Mesenchymal stem cell (in vitro differentiated cells and primary cell): ENCODE results near the gene COPE.
A peak's percentile ranks its signal among the peaks of the same experiment; 100 is the strongest.

Experiments used
- DNase-seq: peaks from one replicate; pipeline ENCODE4 v3.0.0-alpha.2; 2013
- H2AFZ ChIP-seq: one replicate; pipeline ENCODE4 v1.6.1; 2013; ENCODE audit warnings: low read depth, mild to moderate bottlenecking, control low read depth, inconsistent platforms, low read length, moderate library complexity
- H2AK5ac ChIP-seq: 2 replicates; pipeline ENCODE4 v1.6.1; 2013; ENCODE audit warnings: low read length, moderate library complexity, mild to moderate bottlenecking, inconsistent platforms; ENCODE audit not compliant: severe bottlenecking
- H2BK120ac ChIP-seq: one replicate; pipeline ENCODE4 v1.6.1; 2013; ENCODE audit warnings: low read depth, mild to moderate bottlenecking, inconsistent platforms, low read length, moderate library complexity
- H2BK12ac ChIP-seq, 2 experiments: one replicate each; pipeline ENCODE4 v1.6.1; 2013; ENCODE audit warnings: inconsistent platforms in 2 of 2, low read length in 2 of 2, mild to moderate bottlenecking in 2 of 2, moderate library complexity in 2 of 2, control low read depth in 1 of 2
- H2BK15ac ChIP-seq: one replicate; pipeline ENCODE4 v1.6.1; 2013; ENCODE audit warnings: mild to moderate bottlenecking, low read depth, inconsistent platforms; ENCODE audit not compliant: poor library complexity, severe bottlenecking
- H2BK5ac ChIP-seq: 2 replicates; pipeline ENCODE4 v1.6.1; 2013; ENCODE audit warnings: low read depth, mild to moderate bottlenecking, low read length, control low read depth, inconsistent platforms; ENCODE audit not compliant: poor library complexity, severe bottlenecking
- H3K14ac ChIP-seq, 2 experiments: one replicate each; pipeline ENCODE4 v1.6.1; 2013; ENCODE audit warnings: inconsistent platforms in 2 of 2, low read length in 2 of 2, control low read depth in 1 of 2, mild to moderate bottlenecking in 1 of 2, moderate library complexity in 1 of 2
- H3K18ac ChIP-seq, 2 experiments: one replicate each; pipeline ENCODE4 v1.6.1; 2013; ENCODE audit warnings: inconsistent platforms in 2 of 2, low read length in 2 of 2, control low read depth in 1 of 2, low read depth in 1 of 2, mild to moderate bottlenecking in 1 of 2
- H3K23ac ChIP-seq, 2 experiments: one replicate each; pipeline ENCODE4 v1.6.1; 2013; ENCODE audit warnings: inconsistent platforms in 2 of 2, low read length in 2 of 2, mild to moderate bottlenecking in 2 of 2, moderate library complexity in 2 of 2, control low read depth in 1 of 2
- H3K27ac ChIP-seq: 2 replicates; pipeline ENCODE4 v1.5.1; 2013; ENCODE audit warnings: mild to moderate bottlenecking, moderate library complexity, low read length, control low read depth, inconsistent platforms; ENCODE audit not compliant: poor library complexity, severe bottlenecking
- H3K27me3 ChIP-seq, 2 experiments: 2 replicates each; pipeline versions ENCODE4 v1.6.1 to v1.7.0; 2013; ENCODE audit warnings: low read length in 2 of 2, mild to moderate bottlenecking in 2 of 2, moderate library complexity in 2 of 2, control low read depth in 1 of 2, inconsistent platforms in 1 of 2; ENCODE audit not compliant: control insufficient read depth in 1 of 2, insufficient read depth in 1 of 2
- H3K36me3 ChIP-seq, 2 experiments: 2 replicates each; pipeline versions ENCODE4 v1.6.1 to v1.7.0; 2013; ENCODE audit warnings: low read length in 2 of 2, control low read depth in 1 of 2, inconsistent platforms in 1 of 2, low read depth in 1 of 2, mild to moderate bottlenecking in 1 of 2; ENCODE audit not compliant: insufficient read depth in 2 of 2, control insufficient read depth in 1 of 2
- H3K4ac ChIP-seq, 2 experiments: one replicate each; pipeline ENCODE4 v1.6.1; 2013; ENCODE audit warnings: inconsistent platforms in 2 of 2, low read length in 2 of 2, mild to moderate bottlenecking in 2 of 2, moderate library complexity in 2 of 2, control low read depth in 1 of 2, low read depth in 1 of 2
- H3K4me1 ChIP-seq: 2 replicates; pipeline ENCODE4 v1.6.1; 2013; ENCODE audit warnings: low read depth, low read length, control low read depth; ENCODE audit not compliant: control insufficient read depth, insufficient read depth
- H3K4me2 ChIP-seq: 2 replicates; pipeline ENCODE4 v1.6.1; 2013; ENCODE audit warnings: low read length, mild to moderate bottlenecking, inconsistent platforms; ENCODE audit not compliant: poor library complexity, severe bottlenecking
- H3K4me3 ChIP-seq, 2 experiments: 2 replicates each; pipeline versions ENCODE4 v1.5.1 to v1.7.0; 2013; ENCODE audit warnings: low read length in 2 of 2, mild to moderate bottlenecking in 2 of 2, control low read depth in 1 of 2, low read depth in 1 of 2; ENCODE audit not compliant: insufficient read depth in 1 of 2
- H3K79me1 ChIP-seq: replicated peaks from 2 replicates; pipeline ENCODE4 v1.6.1; 2013; ENCODE audit warnings: mild to moderate bottlenecking, control low read depth, low read length, inconsistent platforms; ENCODE audit not compliant: poor library complexity, severe bottlenecking
- H3K9ac ChIP-seq: 2 replicates; pipeline ENCODE4 v1.7.0; 2013; ENCODE audit warnings: mild to moderate bottlenecking, low read length, moderate library complexity
- H3K9me3 ChIP-seq: 2 replicates; pipeline ENCODE4 v1.7.0; 2013; ENCODE audit warnings: mild to moderate bottlenecking, low read length; ENCODE audit not compliant: control insufficient read depth
- H4K8ac ChIP-seq: one replicate; pipeline ENCODE4 v1.6.1; 2013; ENCODE audit warnings: inconsistent platforms, mild to moderate bottlenecking, low read length, moderate library complexity
- H4K91ac ChIP-seq: one replicate; pipeline ENCODE4 v1.6.1; 2013; ENCODE audit warnings: mild to moderate bottlenecking, low read length, inconsistent platforms
- WGBS: methylation state at CpG from one replicate; pipeline ENCODE4 v1.1.7; 2013; ENCODE audit warnings: mixed read lengths; 5-methylcytosine and 5-hydroxymethylcytosine counted together

Gene COPE

DNA sequence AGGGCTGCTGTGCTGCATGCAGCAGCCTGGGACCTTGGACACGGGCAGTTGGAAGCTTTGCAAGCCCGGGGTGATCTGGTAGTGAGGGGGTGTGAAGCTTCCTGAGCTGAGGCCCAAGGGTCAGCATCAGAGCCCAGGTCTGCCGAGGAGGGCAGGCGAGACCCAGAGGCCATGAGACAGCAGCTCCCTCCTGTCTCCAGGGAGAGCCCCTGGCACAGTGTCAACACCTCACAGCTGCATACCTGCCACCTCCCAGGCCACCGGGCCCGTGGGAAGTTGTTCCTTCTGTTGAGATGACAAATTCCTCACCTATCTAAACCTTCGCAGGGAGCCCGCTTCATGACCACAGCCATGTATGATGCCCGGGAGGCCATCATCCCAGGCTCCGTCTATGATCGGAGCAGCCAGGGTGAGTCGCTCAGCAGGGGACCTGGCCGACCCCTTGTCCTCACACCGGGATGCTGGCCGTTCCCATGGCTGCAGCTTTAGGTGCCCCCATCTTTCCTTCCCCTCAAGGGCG lies 55.3 kb downstream of the COPE start:
- H3K4ac ChIP-seq: no peak overlapping the region
- peaks cover 5% of the 10 kb centered on the region for H3K4me1 ChIP-seq
- H2BK120ac ChIP-seq: no peak overlapping the region
- H3K27ac ChIP-seq: no peak overlapping the region
- peaks cover 94 to 96% of the 10 kb centered on the region in 2 experiments for H3K36me3 ChIP-seq
- peak overlapping the region; percentile 49 for H2BK15ac ChIP-seq
- no peak overlapping the region for H2BK5ac ChIP-seq
- H3K18ac ChIP-seq: no peak overlapping the region
- H3K79me1 ChIP-seq: peaks cover 40% of the 10 kb centered on the region
- H3K9ac ChIP-seq: no peak overlapping the region
- H3K4me3 ChIP-seq: no peak overlapping the region
- H3K27me3 ChIP-seq: no peaks in the 10 kb centered on the region
- no peaks in the 10 kb centered on the region for H3K9me3 ChIP-seq
- H2BK12ac ChIP-seq: no peak overlapping the region
- no peak overlapping the region for H2AK5ac ChIP-seq
- H2AFZ ChIP-seq: no peak overlapping the region
- 88% methylated on average over 14 of the region's 16 CpGs for WGBS
- no peak overlapping the region for H3K4me2 ChIP-seq
- DNase-seq: no peak
- H3K14ac ChIP-seq: no peak overlapping the region
- no peak overlapping the region for H4K91ac ChIP-seq
- H4K8ac ChIP-seq: no peak overlapping the region
- H3K23ac ChIP-seq: no peak overlapping the region

DNA sequence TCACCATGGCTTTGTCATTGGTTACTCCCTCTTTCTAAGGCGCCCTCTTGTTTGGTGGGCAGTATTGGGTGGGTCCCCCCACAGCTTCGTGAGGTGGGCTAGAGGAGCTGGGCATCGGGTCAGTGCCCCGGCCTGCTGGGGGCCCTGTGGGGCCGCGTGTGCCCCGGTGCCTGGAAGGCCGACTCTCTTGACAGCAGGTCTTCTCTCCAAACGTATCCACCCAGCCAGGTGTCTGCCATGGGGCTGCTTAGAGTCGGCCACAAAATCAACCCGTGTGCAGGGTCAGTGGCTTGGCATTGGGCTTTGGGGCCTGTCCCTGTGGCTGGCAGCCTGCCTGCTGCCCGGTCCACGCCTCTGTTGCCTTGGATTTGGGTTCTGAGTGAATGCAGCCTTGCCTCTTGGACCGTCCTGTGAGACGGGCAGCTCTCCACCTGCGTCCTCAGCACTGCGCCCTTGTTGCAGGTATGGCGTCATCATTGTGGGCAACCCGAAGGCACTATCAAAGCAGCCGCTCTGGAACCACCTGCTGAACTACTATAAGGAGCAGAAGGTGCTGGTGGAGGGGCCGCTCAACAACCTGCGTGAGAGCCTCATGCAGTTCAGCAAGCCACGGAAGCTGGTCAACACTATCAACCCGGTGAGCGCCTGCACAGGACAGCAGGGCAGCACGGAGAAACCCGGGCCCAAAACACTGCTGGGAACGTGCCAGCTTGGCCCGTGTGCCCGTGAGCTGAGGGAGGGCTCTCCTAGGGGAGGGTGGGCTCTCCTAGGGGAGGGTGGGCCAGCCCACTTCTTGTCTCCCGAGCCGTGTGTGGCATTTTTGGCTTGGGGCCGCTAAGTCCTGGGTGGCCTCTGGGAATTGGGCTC lies 56.0 kb downstream of the COPE start:
- H3K4ac ChIP-seq: no peak overlapping the region
- no peak overlapping the region for H2BK15ac ChIP-seq
- no peak overlapping the region for H2BK120ac ChIP-seq
- no peak overlapping the region for H3K18ac ChIP-seq
- H3K9ac ChIP-seq: no peak overlapping the region
- H2AK5ac ChIP-seq: no peak overlapping the region
- H2AFZ ChIP-seq: no peak overlapping the region
- no peak overlapping the region for H3K4me2 ChIP-seq
- no peak overlapping the region for H3K27ac ChIP-seq
- H4K91ac ChIP-seq: no peak overlapping the region
- H3K14ac ChIP-seq: no peak overlapping the region
- H3K4me3 ChIP-seq: no peak overlapping the region
- H4K8ac ChIP-seq: no peak overlapping the region
- no peaks in the 10 kb centered on the region for H3K27me3 ChIP-seq
- H3K4me1 ChIP-seq: peaks cover 5% of the 10 kb centered on the region
- no peaks in the 10 kb centered on the region for H3K9me3 ChIP-seq
- H2BK5ac ChIP-seq: no peak overlapping the region
- WGBS: 97% methylated on average over 33 of the region's 33 CpGs
- no peak overlapping the region for H3K23ac ChIP-seq
- no peak overlapping the region for H2BK12ac ChIP-seq
- H3K36me3 ChIP-seq: peaks cover 96 to 98% of the 10 kb centered on the region in 2 experiments
- DNase-seq: no peak
- peaks cover 42% of the 10 kb centered on the region for H3K79me1 ChIP-seq

DNA sequence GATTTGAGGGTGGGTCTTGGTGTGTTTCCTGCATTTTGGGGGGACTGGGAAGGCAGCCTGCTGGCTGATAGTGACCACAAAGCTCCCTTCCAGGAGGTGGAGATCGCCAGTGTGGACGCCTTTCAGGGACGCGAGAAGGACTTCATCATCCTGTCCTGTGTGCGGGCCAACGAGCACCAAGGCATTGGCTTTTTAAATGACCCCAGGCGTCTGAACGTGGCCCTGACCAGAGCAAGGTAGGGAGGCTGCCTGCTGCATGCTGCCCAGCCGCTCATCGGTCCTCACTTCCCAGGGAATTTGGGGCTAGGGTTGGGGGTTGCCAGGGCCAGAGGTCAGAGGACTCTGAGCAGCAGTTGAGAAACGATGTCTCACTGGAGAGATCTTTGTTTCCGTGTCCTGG lies 57.3 kb downstream of the COPE start:
- Histone ChIP-seq H3K9me3 (no peaks in the 10 kb centered on the region), H3K36me3 (peaks cover 96 to 98% of the 10 kb centered on the region in 2 experiments), H3K27ac (no peak overlapping the region), H3K4me3 (no peak overlapping the region), H3K4me1 (peaks cover 5% of the 10 kb centered on the region), H3K79me1 (peaks cover 48% of the 10 kb centered on the region), H3K4ac (no peak overlapping the region), H3K23ac (no peak overlapping the region), H4K8ac (no peak overlapping the region), H2BK12ac (no peak overlapping the region), H2BK120ac (no peak overlapping the region), H2AK5ac (no peak overlapping the region), H2BK5ac (no peak overlapping the region), H3K14ac (no peak overlapping the region), H3K27me3 (no peaks in the 10 kb centered on the region), H3K4me2 (no peak overlapping the region), H3K18ac (no peak overlapping the region), H2AFZ (no peak overlapping the region), H3K9ac (no peak overlapping the region), H4K91ac (no peak overlapping the region), H2BK15ac (no peak overlapping the region)
- WGBS: 95% methylated on average over 12 of the region's 12 CpGs
- no peak for DNase-seq

DNA sequence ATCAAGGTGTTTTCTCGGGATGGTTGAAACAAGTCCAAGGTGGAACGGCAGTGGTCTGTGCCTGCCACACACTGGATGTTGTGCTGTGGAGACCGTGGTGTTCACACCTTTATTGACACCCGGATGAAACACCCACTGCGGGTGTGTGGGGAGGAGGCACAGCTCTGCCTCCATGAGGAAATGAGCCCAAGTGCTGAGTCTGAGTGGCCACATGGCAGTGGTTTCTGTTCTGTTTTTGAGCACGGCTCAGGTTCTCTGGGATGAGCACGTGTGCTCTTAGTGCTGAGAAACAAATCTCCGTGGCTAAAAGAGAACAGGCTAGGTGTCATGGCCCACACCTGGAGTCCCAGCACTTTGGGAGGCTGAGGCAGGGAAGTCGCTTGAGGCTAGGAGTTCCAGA lies 58.0 kb downstream of the COPE start:
- Histone ChIP-seq H3K79me1 (peaks cover 51% of the 10 kb centered on the region), H3K18ac (no peak overlapping the region), H3K4me2 (no peak overlapping the region), H3K9me3 (no peaks in the 10 kb centered on the region), H3K36me3 (peaks cover 96 to 99% of the 10 kb centered on the region in 2 experiments), H3K9ac (no peak overlapping the region), H2BK12ac (no peak overlapping the region), H2BK5ac (no peak overlapping the region), H2BK15ac (no peak overlapping the region), H3K23ac (no peak overlapping the region), H3K4ac (no peak overlapping the region), H4K8ac (no peak overlapping the region), H2AFZ (no peak overlapping the region), H3K14ac (no peak overlapping the region), H2AK5ac (no peak overlapping the region), H2BK120ac (no peak overlapping the region), H4K91ac (no peak overlapping the region), H3K4me3 (no peak overlapping the region), H3K27ac (no peak overlapping the region), H3K27me3 (no peaks in the 10 kb centered on the region), H3K4me1 (peaks cover 5% of the 10 kb centered on the region)
- no peak for DNase-seq
- WGBS: 91% methylated on average over 9 of the region's 9 CpGs
